Measurements from ENCODE around the gene NBEA. TPM values are rescaled to one million over a fixed set of nuclear protein-coding genes. Genes with fewer than 3 reads are reported as not detected.

NBEA gene
- total RNA-seq, 3 donors from 2014 or later (not counting 1 experiment from before 2014, with no cell fraction given), result 0.27 to 0.66 (median 0.33) TPM

GRCh38 chr13:35695448-35695770, 753.3 kb downstream of the NBEA start:
- Mint-ChIP-seq H3K27me3 (ENCODE audit: low read depth in 2 of 2) (peaks cover 0 to 3% of the 10 kb centered on the region in 2 donors), H3K9me3 (no peaks in the 10 kb centered on the region), H3K36me3 (no peaks in the 10 kb centered on the region), H3K4me1 (no peaks in the 10 kb centered on the region), H3K4me3 (no peak overlapping the region), H3K27ac (no peak overlapping the region)
- intact Hi-C loops (cut with micrococcal nuclease), result no loop called here
- no peaks in the 10 kb centered on the region for H3K9me3 ChIP-seq (ENCODE audit: control insufficient read depth, insufficient read depth, low read length)
- ATAC-seq, result no peak
- H3K27ac ChIP-seq (ENCODE audit: low read length), result no peak overlapping the region
- H3K4me3 ChIP-seq (ENCODE audit: low read length), result no peak overlapping the region
- no peaks in the 10 kb centered on the region for H3K4me1 ChIP-seq (ENCODE audit: control insufficient read depth, insufficient read depth, low read length)
- 89% methylated on average over 15 of the region's 15 CpGs for WGBS (ENCODE audit: insufficient coverage)
- no peaks in the 10 kb centered on the region for H3K27me3 ChIP-seq (ENCODE audit: control insufficient read depth, insufficient read depth, low read length)
- H3K36me3 ChIP-seq (ENCODE audit: control insufficient read depth, insufficient read depth, low read length), result no peaks in the 10 kb centered on the region
- TF ChIP-seq CTCF (IDR thresholded peaks at IDR 0.05), result no peak
- no peak for DNase-seq

- no peak for DNase-seq
- Mint-ChIP-seq H3K9me3 (no peaks in the 10 kb centered on the region), H3K27me3 (ENCODE audit: low read depth in 2 of 2) (peaks cover 0 to 7% of the 10 kb centered on the region in 2 donors), H3K4me1 (no peaks in the 10 kb centered on the region), H3K4me3 (no peak overlapping the region), H3K36me3 (no peaks in the 10 kb centered on the region), H3K27ac (no peak overlapping the region)
- Histone ChIP-seq H3K27ac (ENCODE audit: low read length) (no peak overlapping the region), H3K36me3 (ENCODE audit: control insufficient read depth, insufficient read depth, low read length) (no peaks in the 10 kb centered on the region), H3K4me3 (ENCODE audit: low read length) (no peak overlapping the region), H3K4me1 (ENCODE audit: control insufficient read depth, insufficient read depth, low read length) (no peaks in the 10 kb centered on the region), H3K9me3 (ENCODE audit: control insufficient read depth, insufficient read depth, low read length) (no peaks in the 10 kb centered on the region), H3K27me3 (ENCODE audit: control insufficient read depth, insufficient read depth, low read length) (no peaks in the 10 kb centered on the region)
- no peak for TF ChIP-seq CTCF (IDR thresholded peaks at IDR 0.05)
- intact Hi-C loops (cut with micrococcal nuclease), result no loop called here
- 70% methylated on average over 7 of the region's 7 CpGs for WGBS (ENCODE audit: insufficient coverage)
- ATAC-seq, result no peak
Observed at GRCh38 chr13:35697186-35697730, 755.2 kb downstream of the NBEA start.

GRCh38 chr13:35698911-35699576, 757.0 kb downstream of the NBEA start:
- TF ChIP-seq CTCF (IDR thresholded peaks at IDR 0.05), result no peak
- Mint-ChIP-seq H3K4me1 (no peaks in the 10 kb centered on the region), H3K27ac (no peak overlapping the region), H3K36me3 (no peaks in the 10 kb centered on the region), H3K9me3 (no peaks in the 10 kb centered on the region), H3K4me3 (no peak overlapping the region), H3K27me3 (ENCODE audit: low read depth in 2 of 2) (peaks cover 0 to 7% of the 10 kb centered on the region in 2 donors)
- Histone ChIP-seq H3K27ac (ENCODE audit: low read length) (no peak overlapping the region), H3K4me1 (ENCODE audit: control insufficient read depth, insufficient read depth, low read length) (no peaks in the 10 kb centered on the region), H3K36me3 (ENCODE audit: control insufficient read depth, insufficient read depth, low read length) (no peaks in the 10 kb centered on the region), H3K9me3 (ENCODE audit: control insufficient read depth, insufficient read depth, low read length) (no peaks in the 10 kb centered on the region), H3K27me3 (ENCODE audit: control insufficient read depth, insufficient read depth, low read length) (no peaks in the 10 kb centered on the region), H3K4me3 (ENCODE audit: low read length) (no peak overlapping the region)
- 95% methylated on average over 11 of the region's 11 CpGs for WGBS (ENCODE audit: insufficient coverage)
- ATAC-seq (no peak), DNase-seq (no peak)
- intact Hi-C loops (cut with micrococcal nuclease), result no loop called here

Measured in natural killer cell (primary cell).